Measurements from ENCODE around the gene UVRAG. TPM values are rescaled to one million over a fixed set of nuclear protein-coding genes. Genes with fewer than 3 reads are reported as not detected.
A peak's percentile ranks its signal among the peaks of the same experiment; 100 is the strongest.
"Not testable (repeated sequence)": the region's sequence is repeated elsewhere in the genome, so short reads cannot be mapped to it uniquely, and the experiment has no call there.

Gene UVRAG
- total RNA-seq, 1 donor from 2014 or later = 49.0 TPM

- no peak for DNase-seq (ENCODE audit: low read depth in 2 of 2)
Observed at GRCh38 chr11:75873417-75874221, 58.6 kb downstream of the UVRAG start.

- DNase-seq (ENCODE audit: low read depth in 2 of 2) = no peak
Observed at GRCh38 chr11:75874684-75875341, 59.8 kb downstream of the UVRAG start.

- DNase-seq (ENCODE audit: low read depth in 2 of 2) = not testable (repeated sequence)
Observed at GRCh38 chr11:75877327-75877726, 62.3 kb downstream of the UVRAG start.

GRCh38 chr11:75877931-75878330, 62.9 kb downstream of the UVRAG start:
- DNase-seq (ENCODE audit: low read depth in 2 of 2) = not testable (repeated sequence)

GRCh38 chr11:75878933-75879332, 63.9 kb downstream of the UVRAG start:
- DNase-seq (ENCODE audit: low read depth in 2 of 2) = no peak

GRCh38 chr11:75879737-75880136, 64.7 kb downstream of the UVRAG start:
- DNase-seq (ENCODE audit: low read depth in 2 of 2) = no peak

- DNase-seq (ENCODE audit: low read depth in 2 of 2) = not testable (repeated sequence)
Observed at GRCh38 chr11:75880343-75880742, 65.3 kb downstream of the UVRAG start.

- no peak for DNase-seq (ENCODE audit: low read depth in 2 of 2)
Observed at GRCh38 chr11:75884321-75884720, 69.3 kb downstream of the UVRAG start.

GRCh38 chr11:75888416-75888815, 73.4 kb downstream of the UVRAG start:
- no peak for DNase-seq (ENCODE audit: low read depth in 2 of 2)

GRCh38 chr11:75891947-75892739, 77.1 kb downstream of the UVRAG start:
- no peak for DNase-seq (ENCODE audit: low read depth in 2 of 2)

- no peak for DNase-seq (ENCODE audit: low read depth in 2 of 2)
Observed at GRCh38 chr11:75893251-75893650, 78.2 kb downstream of the UVRAG start.

GRCh38 chr11:75894036-75894585, 79.1 kb downstream of the UVRAG start:
- DNase-seq (ENCODE audit: low read depth in 2 of 2) = no peak

- peak; percentile 30 to 39 for DNase-seq (ENCODE audit: low read depth in 2 of 2)
Observed at GRCh38 chr11:75896843-75897419, 81.9 kb downstream of the UVRAG start.

- DNase-seq (ENCODE audit: low read depth in 2 of 2) = no peak
Observed at GRCh38 chr11:75898871-75899270, 83.9 kb downstream of the UVRAG start.

GRCh38 chr11:75899806-75900205, 84.8 kb downstream of the UVRAG start:
- no peak for DNase-seq (ENCODE audit: low read depth in 2 of 2)

- DNase-seq (ENCODE audit: low read depth in 2 of 2) = no peak
Observed at GRCh38 chr11:75900848-75901247, 85.8 kb downstream of the UVRAG start.

- no peak for DNase-seq (ENCODE audit: low read depth in 2 of 2)
Observed at GRCh38 chr11:75902631-75903030, 87.6 kb downstream of the UVRAG start.

GRCh38 chr11:75903276-75903675, 88.3 kb downstream of the UVRAG start:
- no peak for DNase-seq (ENCODE audit: low read depth in 2 of 2)

- DNase-seq (ENCODE audit: low read depth in 2 of 2) = no peak
Observed at GRCh38 chr11:75905434-75905833, 90.4 kb downstream of the UVRAG start.

- DNase-seq (ENCODE audit: low read depth in 2 of 2) = peak in 1 of 2 donors; percentile 46
Observed at GRCh38 chr11:75907906-75908527, 93.0 kb downstream of the UVRAG start.

All from dermis microvascular lymphatic vessel endothelial cell (primary cell).